ENCODE measurements around the gene EEA1.

The EEA1 gene

GRCh38 chr12:92722897-92723296 is 206.2 kb downstream of the EEA1 start:
- Histone ChIP-seq H3K27ac (ENCODE audit: low read depth, low read length) (no peak overlapping the region), H3K36me3 (ENCODE audit: low read length) (no peaks in the 10 kb centered on the region), H3F3A (ENCODE audit: insufficient read depth) (no peaks in the 10 kb centered on the region), H3K4me3 (ENCODE audit: insufficient read depth, low read length, poor library complexity, severe bottlenecking) (no peak overlapping the region), H3K9me3 (ENCODE audit: insufficient read depth, low read length) (no peaks in the 10 kb centered on the region), H3K4me2 (ENCODE audit: low read depth, low read length, poor library complexity, severe bottlenecking) (no peak overlapping the region), H3K9me2 (replicated peaks; ENCODE audit: insufficient read depth, low read length) (no peaks in the 10 kb centered on the region), H3K9ac (ENCODE audit: low read length) (no peak overlapping the region), H3K27me3 (ENCODE audit: low read length) (no peaks in the 10 kb centered on the region), H4K20me1 (ENCODE audit: low read depth, low read length) (no peaks in the 10 kb centered on the region), H3K79me2 (ENCODE audit: insufficient read depth, low read length) (no peaks in the 10 kb centered on the region), H2AFZ (ENCODE audit: low read depth, low read length, severe bottlenecking) (no peak overlapping the region)
- TF ChIP-seq CTCF (IDR thresholded peaks at IDR 0.05; ENCODE audit: insufficient read depth, low read length, poor library complexity, severe bottlenecking): no peak
- TF ChIP-seq EZH2phosphoT487 (conservative IDR thresholded peaks at IDR 0.05; ENCODE audit: low read length): no peak

- Histone ChIP-seq H3K79me2 (ENCODE audit: insufficient read depth, low read length) (no peaks in the 10 kb centered on the region), H3K27ac (ENCODE audit: low read depth, low read length) (no peak overlapping the region), H3F3A (ENCODE audit: insufficient read depth) (no peaks in the 10 kb centered on the region), H3K9me2 (replicated peaks; ENCODE audit: insufficient read depth, low read length) (no peaks in the 10 kb centered on the region), H3K9me3 (ENCODE audit: insufficient read depth, low read length) (no peaks in the 10 kb centered on the region), H4K20me1 (ENCODE audit: low read depth, low read length) (no peaks in the 10 kb centered on the region), H3K9ac (ENCODE audit: low read length) (no peak overlapping the region), H2AFZ (ENCODE audit: low read depth, low read length, severe bottlenecking) (no peak overlapping the region), H3K36me3 (ENCODE audit: low read length) (no peaks in the 10 kb centered on the region), H3K4me3 (ENCODE audit: insufficient read depth, low read length, poor library complexity, severe bottlenecking) (no peak overlapping the region), H3K4me2 (ENCODE audit: low read depth, low read length, poor library complexity, severe bottlenecking) (no peak overlapping the region), H3K27me3 (ENCODE audit: low read length) (no peaks in the 10 kb centered on the region)
- no peak for TF ChIP-seq CTCF (IDR thresholded peaks at IDR 0.05; ENCODE audit: insufficient read depth, low read length, poor library complexity, severe bottlenecking)
- no peak for TF ChIP-seq EZH2phosphoT487 (conservative IDR thresholded peaks at IDR 0.05; ENCODE audit: low read length)
Observed at GRCh38 chr12:92721656-92722055, 207.4 kb downstream of the EEA1 start.

- no peak overlapping the region for H3K27ac ChIP-seq (ENCODE audit: low read depth, low read length)
- H3K79me2 ChIP-seq (ENCODE audit: insufficient read depth, low read length): no peaks in the 10 kb centered on the region
- no peaks in the 10 kb centered on the region for H3K9me2 ChIP-seq (replicated peaks; ENCODE audit: insufficient read depth, low read length)
- H3K4me3 ChIP-seq (ENCODE audit: insufficient read depth, low read length, poor library complexity, severe bottlenecking): no peak overlapping the region
- H3K36me3 ChIP-seq (ENCODE audit: low read length): no peaks in the 10 kb centered on the region
- no peak overlapping the region for H3K4me2 ChIP-seq (ENCODE audit: low read depth, low read length, poor library complexity, severe bottlenecking)
- H3K9ac ChIP-seq (ENCODE audit: low read length): no peak overlapping the region
- no peak overlapping the region for H2AFZ ChIP-seq (ENCODE audit: low read depth, low read length, severe bottlenecking)
- no peaks in the 10 kb centered on the region for H3K27me3 ChIP-seq (ENCODE audit: low read length)
- H4K20me1 ChIP-seq (ENCODE audit: low read depth, low read length): no peaks in the 10 kb centered on the region
- TF ChIP-seq EZH2phosphoT487 (conservative IDR thresholded peaks at IDR 0.05; ENCODE audit: low read length) (no peak), CTCF (IDR thresholded peaks at IDR 0.05; ENCODE audit: insufficient read depth, low read length, poor library complexity, severe bottlenecking) (no peak)
- no peaks in the 10 kb centered on the region for H3F3A ChIP-seq (ENCODE audit: insufficient read depth)
- no peaks in the 10 kb centered on the region for H3K9me3 ChIP-seq (ENCODE audit: insufficient read depth, low read length)
Observed at GRCh38 chr12:92721130-92721529, 208.0 kb downstream of the EEA1 start.
